HEK293 (cell line): Measurements from ENCODE around the gene PXDC1.

Experiments used
- CTCF ChIA-PET: fragments of 350-600 bp; formaldehyde crosslinking; extraction: SDS; loops from one replicate; lab custom pipeline; 2021; ENCODE audit warnings: antibody characterized with exemption; lab: Yijun Ruan, JAX
- POLR2A ChIA-PET: fragments of 300-600 bp; formaldehyde crosslinking; extraction: SDS; loops from one replicate; lab custom pipeline; 2020; ENCODE audit warnings: antibody characterized with exemption, inconsistent platforms; lab: Yijun Ruan, JAX
- H3K27ac ChIP-seq: fragments of 200-500 bp; sonication (Bioruptor generic); 2 replicates; pipeline ENCODE4 v1.5.1; 2014; ENCODE audit warnings: low read depth, low read length, control low read depth, inconsistent platforms; ENCODE audit errors: extremely low read depth
- H3K36me3 ChIP-seq, 2 experiments: fragments of 200-500 bp in 1 of 2; sonication (Bioruptor generic) in 1 of 2; 1 replicate in 1 of 2; 2 replicates in 1 of 2; pipeline ENCODE4 v1.5.1; 2014 to 2017; ENCODE audit warnings: inconsistent platforms in 2 of 2, low read length in 2 of 2; ENCODE audit not compliant: control insufficient read depth in 2 of 2, insufficient read depth in 1 of 2
- H3K4me1 ChIP-seq: fragments of 200-500 bp; sonication (Bioruptor generic); 2 replicates; pipeline ENCODE4 v1.5.1; 2014; ENCODE audit warnings: mild to moderate bottlenecking, low read length, inconsistent platforms; ENCODE audit not compliant: control insufficient read depth, insufficient read depth
- H3K4me3 ChIP-seq: 2 replicates; pipeline ENCODE4 v1.5.1; 2011; ENCODE audit warnings: low read depth, mild to moderate bottlenecking, control low read depth, low read length, moderate library complexity
- H3K9me3 ChIP-seq: fragments of 200-500 bp; sonication (Bioruptor generic); 2 replicates; pipeline ENCODE4 v1.5.1; 2014; ENCODE audit warnings: low read depth, low read length, inconsistent platforms; ENCODE audit not compliant: control insufficient read depth, insufficient read depth
- KLF7 ChIP-seq: fragments of 450-650 bp; formaldehyde crosslinking; IDR thresholded peaks from 2 replicates; pipeline ENCODE4 v1.5.1; 2016; ENCODE audit warnings: missing biosample characterization, missing genetic modification characterization, borderline replicate concordance
- SETDB1 ChIP-seq: IDR thresholded peaks from one replicate; pipeline ENCODE4 v1.6.1; 2017; ENCODE audit warnings: mild to moderate bottlenecking, low read length, moderate library complexity, mixed read lengths; ENCODE audit not compliant: insufficient read length
- ZBTB21 ChIP-seq: fragments of 450-650 bp; formaldehyde crosslinking; IDR thresholded peaks from 2 replicates; pipeline ENCODE4 v1.5.1; 2017; ENCODE audit warnings: missing biosample characterization, missing genetic modification characterization
- ZFP3 ChIP-seq: fragments of 450-650 bp; formaldehyde crosslinking; IDR thresholded peaks from 2 replicates; pipeline ENCODE4 v1.5.1; 2016; ENCODE audit warnings: low read depth, missing biosample characterization, missing genetic modification characterization
- ZIC2 ChIP-seq: fragments of 450-650 bp; formaldehyde crosslinking; IDR thresholded peaks from 2 replicates; pipeline ENCODE4 v1.5.1; 2016; ENCODE audit warnings: missing biosample characterization, missing genetic modification characterization
- ZNF214 ChIP-seq: fragments of 450-650 bp; formaldehyde crosslinking; IDR thresholded peaks from 2 replicates; pipeline ENCODE4 v1.5.1; 2017; ENCODE audit warnings: missing biosample characterization, mild to moderate bottlenecking, missing genetic modification characterization, borderline replicate concordance
- ZNF354C ChIP-seq: fragments of 450-650 bp; formaldehyde crosslinking; IDR thresholded peaks from 2 replicates; pipeline ENCODE4 v1.5.1; 2016; ENCODE audit warnings: missing biosample characterization, missing genetic modification characterization, low read depth, borderline replicate concordance
- ZNF76 ChIP-seq: fragments of 450-650 bp; formaldehyde crosslinking; IDR thresholded peaks from 2 replicates; pipeline ENCODE4; 2016; ENCODE audit warnings: low read depth, missing biosample characterization, missing genetic modification characterization, borderline replicate concordance
- ZNF777 ChIP-seq: fragments of 450-650 bp; formaldehyde crosslinking; IDR thresholded peaks from 2 replicates; pipeline ENCODE4 v1.5.1; 2017; ENCODE audit warnings: missing biosample characterization, missing genetic modification characterization, borderline replicate concordance
- TF ChIP-seq, protein P1 (sequence below): fragments of 450-650 bp; formaldehyde crosslinking; IDR thresholded peaks from 2 replicates; pipeline ENCODE4 v1.5.1; 2016; ENCODE audit warnings: missing biosample characterization, missing genetic modification characterization
- TF ChIP-seq, protein P2 (sequence below): fragments of 450-650 bp; formaldehyde crosslinking; IDR thresholded peaks from 2 replicates; pipeline ENCODE4 v1.5.1; 2017; ENCODE audit warnings: missing biosample characterization, mild to moderate bottlenecking, missing genetic modification characterization, moderate library complexity
- TF ChIP-seq, protein P3 (sequence below): fragments of 450-650 bp; formaldehyde crosslinking; conservative IDR thresholded peaks from 2 replicates; pipeline ENCODE4 v1.5.1; 2016; ENCODE audit warnings: low read depth, missing biosample characterization, missing genetic modification characterization
- TF ChIP-seq, protein P4 (sequence below): fragments of 450-650 bp; IDR thresholded peaks from 2 replicates; pipeline ENCODE4 v1.5.1; 2018; ENCODE audit warnings: missing biosample characterization, mild to moderate bottlenecking, missing genetic modification characterization
- TF ChIP-seq, protein P5 (sequence below): fragments of 450-650 bp; IDR thresholded peaks from 2 replicates; pipeline ENCODE4 v1.5.1; 2018; ENCODE audit warnings: missing biosample characterization, missing genetic modification characterization
- TF ChIP-seq, protein P6 (sequence below): fragments of 450-650 bp; formaldehyde crosslinking; IDR thresholded peaks from 2 replicates; pipeline ENCODE4 v1.5.1; 2016; ENCODE audit warnings: missing biosample characterization, missing genetic modification characterization

PXDC1 gene

DNA sequence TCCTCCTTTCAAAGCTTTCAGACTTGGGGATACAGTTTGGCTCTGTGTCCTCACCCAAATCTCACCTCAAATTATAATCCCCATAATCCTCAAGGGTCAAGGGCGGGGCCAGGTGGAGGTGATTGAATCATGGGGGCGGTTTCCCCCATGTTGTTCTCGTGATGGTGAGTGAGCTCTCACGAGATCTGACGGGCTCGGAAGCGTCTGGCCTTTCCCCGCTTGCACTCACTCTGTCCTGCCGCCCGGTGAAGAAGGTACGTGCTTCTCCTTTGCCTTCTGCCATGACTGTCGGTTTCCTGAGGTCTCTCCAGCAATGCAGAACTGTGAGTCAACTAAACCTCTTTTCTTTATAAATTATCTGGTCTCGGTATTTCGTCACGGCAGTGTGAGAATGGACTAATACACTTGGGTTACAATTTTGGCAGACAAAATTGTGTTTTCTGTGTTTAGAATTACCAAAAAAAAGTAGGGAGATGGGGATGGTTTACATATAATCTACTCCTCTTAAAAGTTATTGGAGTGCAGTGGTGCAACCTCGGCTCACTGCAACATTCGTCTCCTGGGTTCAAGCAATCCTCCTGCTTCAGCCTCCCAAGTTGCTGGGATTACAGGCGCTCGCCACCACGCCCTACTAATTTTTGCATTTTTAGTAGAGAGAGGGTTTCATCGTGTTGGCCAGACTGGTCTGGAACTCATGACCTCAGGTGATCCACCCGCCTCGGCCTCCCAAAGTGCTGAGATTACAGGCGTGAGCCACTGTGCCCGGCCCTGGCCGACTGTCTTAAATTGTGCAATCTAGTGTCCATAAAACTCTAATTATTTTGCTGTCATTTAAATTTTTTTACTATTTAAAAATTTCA lies 33.6 kb upstream of the PXDC1 start:
- H3K4me1 ChIP-seq: no peaks in the 10 kb centered on the region
- H3K27ac ChIP-seq: no peak overlapping the region
- CTCF ChIA-PET: no interaction called here
- no peaks in the 10 kb centered on the region for H3K9me3 ChIP-seq
- TF ChIP-seq ZBTB21 (tag by site-specific recombination) (no peak), ZNF214 (tag by site-specific recombination) (no peak), ZNF777 (tag by site-specific recombination) (no peak), ZFP3 (tag by site-specific recombination) (no peak), ZNF354C (tag by site-specific recombination) (no peak), ZIC2 (tag by site-specific recombination) (no peak), KLF7 (no peak), SETDB1 (no peak), ZNF76 (tag by site-specific recombination) (no peak)
- TF ChIP-seq, protein P1, sequence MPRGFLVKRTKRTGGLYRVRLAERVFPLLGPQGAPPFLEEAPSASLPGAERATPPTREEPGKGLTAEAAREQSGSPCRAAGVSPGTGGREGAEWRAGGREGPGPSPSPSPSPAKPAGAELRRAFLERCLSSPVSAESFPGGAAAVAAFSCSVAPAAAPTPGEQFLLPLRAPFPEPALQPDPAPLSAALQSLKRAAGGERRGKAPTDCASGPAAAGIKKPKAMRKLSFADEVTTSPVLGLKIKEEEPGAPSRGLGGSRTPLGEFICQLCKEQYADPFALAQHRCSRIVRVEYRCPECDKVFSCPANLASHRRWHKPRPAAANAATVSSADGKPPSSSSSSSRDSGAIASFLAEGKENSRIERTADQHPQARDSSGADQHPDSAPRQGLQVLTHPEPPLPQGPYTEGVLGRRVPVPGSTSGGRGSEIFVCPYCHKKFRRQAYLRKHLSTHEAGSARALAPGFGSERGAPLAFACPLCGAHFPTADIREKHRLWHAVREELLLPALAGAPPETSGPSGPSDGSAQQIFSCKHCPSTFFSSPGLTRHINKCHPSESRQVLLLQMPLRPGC: no peak
- TF ChIP-seq, protein P2, sequence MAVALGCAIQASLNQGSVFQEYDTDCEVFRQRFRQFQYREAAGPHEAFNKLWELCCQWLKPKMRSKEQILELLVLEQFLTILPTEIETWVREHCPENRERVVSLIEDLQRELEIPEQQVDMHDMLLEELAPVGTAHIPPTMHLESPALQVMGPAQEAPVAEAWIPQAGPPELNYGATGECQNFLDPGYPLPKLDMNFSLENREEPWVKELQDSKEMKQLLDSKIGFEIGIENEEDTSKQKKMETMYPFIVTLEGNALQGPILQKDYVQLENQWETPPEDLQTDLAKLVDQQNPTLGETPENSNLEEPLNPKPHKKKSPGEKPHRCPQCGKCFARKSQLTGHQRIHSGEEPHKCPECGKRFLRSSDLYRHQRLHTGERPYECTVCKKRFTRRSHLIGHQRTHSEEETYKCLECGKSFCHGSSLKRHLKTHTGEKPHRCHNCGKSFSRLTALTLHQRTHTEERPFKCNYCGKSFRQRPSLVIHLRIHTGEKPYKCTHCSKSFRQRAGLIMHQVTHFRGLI: no peak
- TF ChIP-seq, protein P3, sequence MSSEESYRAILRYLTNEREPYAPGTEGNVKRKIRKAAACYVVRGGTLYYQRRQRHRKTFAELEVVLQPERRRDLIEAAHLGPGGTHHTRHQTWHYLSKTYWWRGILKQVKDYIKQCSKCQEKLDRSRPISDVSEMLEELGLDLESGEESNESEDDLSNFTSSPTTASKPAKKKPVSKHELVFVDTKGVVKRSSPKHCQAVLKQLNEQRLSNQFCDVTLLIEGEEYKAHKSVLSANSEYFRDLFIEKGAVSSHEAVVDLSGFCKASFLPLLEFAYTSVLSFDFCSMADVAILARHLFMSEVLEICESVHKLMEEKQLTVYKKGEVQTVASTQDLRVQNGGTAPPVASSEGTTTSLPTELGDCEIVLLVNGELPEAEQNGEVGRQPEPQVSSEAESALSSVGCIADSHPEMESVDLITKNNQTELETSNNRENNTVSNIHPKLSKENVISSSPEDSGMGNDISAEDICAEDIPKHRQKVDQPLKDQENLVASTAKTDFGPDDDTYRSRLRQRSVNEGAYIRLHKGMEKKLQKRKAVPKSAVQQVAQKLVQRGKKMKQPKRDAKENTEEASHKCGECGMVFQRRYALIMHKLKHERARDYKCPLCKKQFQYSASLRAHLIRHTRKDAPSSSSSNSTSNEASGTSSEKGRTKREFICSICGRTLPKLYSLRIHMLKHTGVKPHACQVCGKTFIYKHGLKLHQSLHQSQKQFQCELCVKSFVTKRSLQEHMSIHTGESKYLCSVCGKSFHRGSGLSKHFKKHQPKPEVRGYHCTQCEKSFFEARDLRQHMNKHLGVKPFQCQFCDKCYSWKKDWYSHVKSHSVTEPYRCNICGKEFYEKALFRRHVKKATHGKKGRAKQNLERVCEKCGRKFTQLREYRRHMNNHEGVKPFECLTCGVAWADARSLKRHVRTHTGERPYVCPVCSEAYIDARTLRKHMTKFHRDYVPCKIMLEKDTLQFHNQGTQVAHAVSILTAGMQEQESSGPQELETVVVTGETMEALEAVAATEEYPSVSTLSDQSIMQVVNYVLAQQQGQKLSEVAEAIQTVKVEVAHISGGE (tag by site-specific recombination): no peak
- TF ChIP-seq, protein P4, sequence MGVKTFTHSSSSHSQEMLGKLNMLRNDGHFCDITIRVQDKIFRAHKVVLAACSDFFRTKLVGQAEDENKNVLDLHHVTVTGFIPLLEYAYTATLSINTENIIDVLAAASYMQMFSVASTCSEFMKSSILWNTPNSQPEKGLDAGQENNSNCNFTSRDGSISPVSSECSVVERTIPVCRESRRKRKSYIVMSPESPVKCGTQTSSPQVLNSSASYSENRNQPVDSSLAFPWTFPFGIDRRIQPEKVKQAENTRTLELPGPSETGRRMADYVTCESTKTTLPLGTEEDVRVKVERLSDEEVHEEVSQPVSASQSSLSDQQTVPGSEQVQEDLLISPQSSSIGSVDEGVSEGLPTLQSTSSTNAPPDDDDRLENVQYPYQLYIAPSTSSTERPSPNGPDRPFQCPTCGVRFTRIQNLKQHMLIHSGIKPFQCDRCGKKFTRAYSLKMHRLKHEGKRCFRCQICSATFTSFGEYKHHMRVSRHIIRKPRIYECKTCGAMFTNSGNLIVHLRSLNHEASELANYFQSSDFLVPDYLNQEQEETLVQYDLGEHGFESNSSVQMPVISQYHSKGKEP (tag by site-specific recombination): no peak
- TF ChIP-seq, protein P5, sequence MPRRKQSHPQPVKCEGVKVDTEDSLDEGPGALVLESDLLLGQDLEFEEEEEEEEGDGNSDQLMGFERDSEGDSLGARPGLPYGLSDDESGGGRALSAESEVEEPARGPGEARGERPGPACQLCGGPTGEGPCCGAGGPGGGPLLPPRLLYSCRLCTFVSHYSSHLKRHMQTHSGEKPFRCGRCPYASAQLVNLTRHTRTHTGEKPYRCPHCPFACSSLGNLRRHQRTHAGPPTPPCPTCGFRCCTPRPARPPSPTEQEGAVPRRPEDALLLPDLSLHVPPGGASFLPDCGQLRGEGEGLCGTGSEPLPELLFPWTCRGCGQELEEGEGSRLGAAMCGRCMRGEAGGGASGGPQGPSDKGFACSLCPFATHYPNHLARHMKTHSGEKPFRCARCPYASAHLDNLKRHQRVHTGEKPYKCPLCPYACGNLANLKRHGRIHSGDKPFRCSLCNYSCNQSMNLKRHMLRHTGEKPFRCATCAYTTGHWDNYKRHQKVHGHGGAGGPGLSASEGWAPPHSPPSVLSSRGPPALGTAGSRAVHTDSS (tag by site-specific recombination): no peak
- TF ChIP-seq, protein P6, sequence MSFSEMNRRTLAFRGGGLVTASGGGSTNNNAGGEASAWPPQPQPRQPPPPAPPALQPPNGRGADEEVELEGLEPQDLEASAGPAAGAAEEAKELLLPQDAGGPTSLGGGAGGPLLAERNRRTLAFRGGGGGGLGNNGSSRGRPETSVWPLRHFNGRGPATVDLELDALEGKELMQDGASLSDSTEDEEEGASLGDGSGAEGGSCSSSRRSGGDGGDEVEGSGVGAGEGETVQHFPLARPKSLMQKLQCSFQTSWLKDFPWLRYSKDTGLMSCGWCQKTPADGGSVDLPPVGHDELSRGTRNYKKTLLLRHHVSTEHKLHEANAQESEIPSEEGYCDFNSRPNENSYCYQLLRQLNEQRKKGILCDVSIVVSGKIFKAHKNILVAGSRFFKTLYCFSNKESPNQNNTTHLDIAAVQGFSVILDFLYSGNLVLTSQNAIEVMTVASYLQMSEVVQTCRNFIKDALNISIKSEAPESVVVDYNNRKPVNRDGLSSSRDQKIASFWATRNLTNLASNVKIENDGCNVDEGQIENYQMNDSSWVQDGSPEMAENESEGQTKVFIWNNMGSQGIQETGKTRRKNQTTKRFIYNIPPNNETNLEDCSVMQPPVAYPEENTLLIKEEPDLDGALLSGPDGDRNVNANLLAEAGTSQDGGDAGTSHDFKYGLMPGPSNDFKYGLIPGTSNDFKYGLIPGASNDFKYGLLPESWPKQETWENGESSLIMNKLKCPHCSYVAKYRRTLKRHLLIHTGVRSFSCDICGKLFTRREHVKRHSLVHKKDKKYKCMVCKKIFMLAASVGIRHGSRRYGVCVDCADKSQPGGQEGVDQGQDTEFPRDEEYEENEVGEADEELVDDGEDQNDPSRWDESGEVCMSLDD (tag by site-specific recombination): no peak
- H3K4me3 ChIP-seq: no peak overlapping the region
- H3K36me3 ChIP-seq: no peaks in the 10 kb centered on the region
- POLR2A ChIA-PET: no interaction called here
